OCI-LY1 (cell line): ENCODE measurements around the gene TRAPPC5.

Source experiments
- H2AFZ ChIP-seq: fragments of 200-600 bp; sonication (generic), shearing (Covaris generic); 2 replicates; pipeline ENCODE4 v1.6.0; 2014; ENCODE audit warnings: antibody characterized with exemption, mild to moderate bottlenecking, low read length
- H3F3A ChIP-seq: fragments of 200-600 bp; sonication (generic), shearing (Covaris generic); 2 replicates; pipeline ENCODE4 v1.6.0; 2014; ENCODE audit warnings: mild to moderate bottlenecking, antibody characterized with exemption, low read length, moderate library complexity; ENCODE audit not compliant: insufficient read depth
- H3K27ac ChIP-seq: fragments of 200-600 bp; sonication (generic); 2 replicates; pipeline ENCODE4 v1.5.1; 2014; ENCODE audit warnings: low read length, mixed run types, mild to moderate bottlenecking, low read depth; ENCODE audit not compliant: poor library complexity, severe bottlenecking
- H3K27me3 ChIP-seq: fragments of 200-600 bp; sonication (generic); 2 replicates; pipeline ENCODE4 v1.6.0; 2014; ENCODE audit warnings: antibody characterized with exemption, mild to moderate bottlenecking, low read length, moderate library complexity; ENCODE audit not compliant: insufficient read depth
- H3K36me3 ChIP-seq: fragments of 200-600 bp; sonication (generic); 2 replicates; pipeline ENCODE4 v1.6.1; 2014; ENCODE audit warnings: mild to moderate bottlenecking, antibody characterized with exemption, low read length, moderate library complexity, mixed read lengths; ENCODE audit not compliant: insufficient read depth
- H3K4me1 ChIP-seq: fragments of 200-600 bp; sonication (generic); 2 replicates; pipeline ENCODE4 v1.5.1; 2014; ENCODE audit warnings: mild to moderate bottlenecking, low read length, moderate library complexity; ENCODE audit not compliant: insufficient read depth, severe bottlenecking
- H3K4me2 ChIP-seq: fragments of 200-600 bp; sonication (generic), shearing (Covaris generic); 2 replicates; pipeline ENCODE4 v1.6.1; 2014; ENCODE audit warnings: low read length
- H3K4me3 ChIP-seq: fragments of 200-600 bp; sonication (generic); 2 replicates; pipeline ENCODE4 v1.5.1; 2014; ENCODE audit warnings: low read length, low read depth, mild to moderate bottlenecking, mixed read lengths; ENCODE audit not compliant: poor library complexity, severe bottlenecking
- H3K79me2 ChIP-seq: fragments of 200-600 bp; shearing (Covaris generic); 2 replicates; pipeline ENCODE4 v1.6.1; 2016; ENCODE audit warnings: mixed run types, low read length, mixed read lengths; ENCODE audit not compliant: insufficient read depth
- H3K9ac ChIP-seq: fragments of 200-600 bp; sonication (generic), shearing (Covaris generic); 2 replicates; pipeline ENCODE4 v1.6.1; 2014; ENCODE audit warnings: mild to moderate bottlenecking, low read length, mixed read lengths
- H3K9me2 ChIP-seq: fragments of 200-600 bp; sonication (generic), shearing (Covaris generic); 2 replicates; pipeline ENCODE4 v1.6.1; 2014; ENCODE audit warnings: low read depth, mild to moderate bottlenecking, low read length, mixed read lengths
- H3K9me3 ChIP-seq: fragments of 200-600 bp; shearing (Covaris generic); 2 replicates; pipeline ENCODE4 v1.6.1; 2014; ENCODE audit warnings: low read length, mixed read lengths
- H4K20me1 ChIP-seq: fragments of 200-600 bp; sonication (generic), shearing (Covaris generic); 2 replicates; pipeline ENCODE4 v1.6.0; 2016; ENCODE audit warnings: mild to moderate bottlenecking, low read length; ENCODE audit not compliant: insufficient read depth
- EZH2 ChIP-seq: fragments of 200-600 bp; sonication (generic), shearing (Covaris generic); IDR thresholded peaks from 2 replicates; pipeline ENCODE4 v1.8.0; 2017; ENCODE audit warnings: borderline replicate concordance, mixed run types, mild to moderate bottlenecking, antibody characterized with exemption, low read length, moderate library complexity, mixed read lengths
- TF ChIP-seq, protein P1 (sequence below): fragments of 200-600 bp; sonication (generic), shearing (Covaris generic); IDR thresholded peaks from 2 replicates; pipeline ENCODE4 v1.5.1; 2017; ENCODE audit warnings: mild to moderate bottlenecking, antibody characterized with exemption, low read length, moderate library complexity, mixed read lengths

Gene TRAPPC5

DNA sequence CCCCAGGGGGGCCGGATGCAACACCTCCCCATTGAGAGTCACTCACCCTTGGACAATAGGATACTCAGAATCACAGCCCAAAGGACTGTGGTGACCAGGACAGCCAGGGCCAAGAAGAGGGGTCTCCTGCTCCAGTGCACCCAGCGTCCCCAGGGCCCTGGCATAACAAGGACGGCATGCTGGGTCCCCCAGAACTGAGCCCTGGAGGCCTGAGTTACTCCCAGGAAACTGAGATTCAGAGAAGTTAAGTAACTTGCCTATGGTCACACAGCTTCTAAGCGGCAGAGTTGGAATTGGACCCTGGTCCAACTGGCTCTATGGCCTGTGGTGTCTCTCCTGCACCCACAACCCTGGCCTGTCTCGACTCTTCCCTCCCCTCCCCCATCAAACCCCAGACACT is 51.0 kb downstream of the TRAPPC5 start:
- Histone ChIP-seq H3K27me3 (peaks cover 3% of the 10 kb centered on the region; the same call in 1 of the 2 replicates), H3K79me2 (no peaks in the 10 kb centered on the region), H3K27ac (no peak overlapping the region), H3K9ac (no peak overlapping the region), H3K9me2 (no peaks in the 10 kb centered on the region), H3K4me2 (no peak overlapping the region), H3K4me1 (no peaks in the 10 kb centered on the region), H3K9me3 (no peaks in the 10 kb centered on the region), H2AFZ (no peak overlapping the region), H3K36me3 (no peaks in the 10 kb centered on the region), H4K20me1 (no peaks in the 10 kb centered on the region), H3F3A (no peaks in the 10 kb centered on the region), H3K4me3 (no peak overlapping the region)
- TF ChIP-seq, protein P1, sequence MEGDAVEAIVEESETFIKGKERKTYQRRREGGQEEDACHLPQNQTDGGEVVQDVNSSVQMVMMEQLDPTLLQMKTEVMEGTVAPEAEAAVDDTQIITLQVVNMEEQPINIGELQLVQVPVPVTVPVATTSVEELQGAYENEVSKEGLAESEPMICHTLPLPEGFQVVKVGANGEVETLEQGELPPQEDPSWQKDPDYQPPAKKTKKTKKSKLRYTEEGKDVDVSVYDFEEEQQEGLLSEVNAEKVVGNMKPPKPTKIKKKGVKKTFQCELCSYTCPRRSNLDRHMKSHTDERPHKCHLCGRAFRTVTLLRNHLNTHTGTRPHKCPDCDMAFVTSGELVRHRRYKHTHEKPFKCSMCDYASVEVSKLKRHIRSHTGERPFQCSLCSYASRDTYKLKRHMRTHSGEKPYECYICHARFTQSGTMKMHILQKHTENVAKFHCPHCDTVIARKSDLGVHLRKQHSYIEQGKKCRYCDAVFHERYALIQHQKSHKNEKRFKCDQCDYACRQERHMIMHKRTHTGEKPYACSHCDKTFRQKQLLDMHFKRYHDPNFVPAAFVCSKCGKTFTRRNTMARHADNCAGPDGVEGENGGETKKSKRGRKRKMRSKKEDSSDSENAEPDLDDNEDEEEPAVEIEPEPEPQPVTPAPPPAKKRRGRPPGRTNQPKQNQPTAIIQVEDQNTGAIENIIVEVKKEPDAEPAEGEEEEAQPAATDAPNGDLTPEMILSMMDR = no peak
- no peak for TF ChIP-seq EZH2

DNA sequence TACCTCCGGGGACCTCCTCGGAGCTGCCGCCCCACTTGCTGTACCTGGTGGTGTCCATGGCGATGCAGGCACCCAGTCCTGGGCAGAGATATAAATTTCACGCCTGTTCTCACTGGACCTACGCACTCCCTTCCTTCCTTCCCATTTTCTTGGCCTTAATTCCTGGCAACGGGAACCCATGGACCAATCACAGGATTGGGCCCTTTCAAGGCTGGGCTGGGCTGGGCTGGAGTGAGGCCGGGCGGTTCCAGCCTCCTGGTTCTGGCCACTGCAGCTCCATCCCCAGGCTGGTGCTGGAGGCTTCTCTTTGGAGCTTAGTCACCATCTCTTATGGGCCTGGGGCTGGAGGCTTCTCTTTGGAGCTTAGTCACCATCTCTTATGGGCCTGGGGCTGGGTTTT is 51.4 kb downstream of the TRAPPC5 start, which contains the start of gene CLEC4G:
Gene CLEC4G, minus strand, starts transcription at position 66 of the 400 bp plus-strand sequence. Its CDS starts 8 bp downstream, at position 58.
- H3K4me2 ChIP-seq = no peak within 1 kb of the TSS

DNA sequence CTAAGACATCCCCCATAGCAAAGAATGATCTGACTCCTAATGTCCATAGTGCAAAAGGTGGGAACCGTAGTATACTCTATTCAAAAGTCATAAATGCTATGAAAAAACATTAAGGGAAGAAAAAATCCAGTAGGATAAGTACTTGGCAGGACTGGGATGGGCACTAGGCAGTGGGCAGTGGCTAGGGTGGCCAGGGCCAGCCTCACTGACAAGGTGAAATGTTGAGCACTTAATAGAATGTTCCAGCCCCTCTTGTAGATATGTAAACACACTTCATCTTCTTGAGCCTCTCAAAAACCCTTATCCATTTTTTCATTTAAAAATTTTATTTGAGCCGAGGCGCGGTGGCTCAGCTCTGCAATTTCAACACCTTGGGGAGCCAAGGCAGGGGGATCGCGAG is 52.7 kb downstream of the TRAPPC5 start:
- H3K4me2 ChIP-seq = no peak overlapping the region
- H3K27ac ChIP-seq = no peak overlapping the region
- H3K27me3 ChIP-seq = 0 out of 2 replicates have a peak, but pooled peaks cover 3% of the 10 kb centered on the region
- H3K79me2 ChIP-seq = no peaks in the 10 kb centered on the region
- no peak overlapping the region for H2AFZ ChIP-seq
- H3K9me2 ChIP-seq = no peaks in the 10 kb centered on the region
- no peaks in the 10 kb centered on the region for H3K9me3 ChIP-seq
- no peaks in the 10 kb centered on the region for H3K4me1 ChIP-seq
- no peak overlapping the region for H3K4me3 ChIP-seq
- H4K20me1 ChIP-seq = no peaks in the 10 kb centered on the region
- TF ChIP-seq EZH2 = no peak
- TF ChIP-seq, protein P1 = no peak
- H3K9ac ChIP-seq = no peak overlapping the region
- no peaks in the 10 kb centered on the region for H3F3A ChIP-seq
- H3K36me3 ChIP-seq = no peaks in the 10 kb centered on the region

More for the DNA sequence above, 51.4 kb downstream of the TRAPPC5 start, which contains the start of gene CLEC4G:
- H3K27ac ChIP-seq = no peak within 1 kb of the TSS
- H3K4me1 ChIP-seq = no peaks in the 10 kb centered on the region
- no peak within 1 kb of the TSS for H3K9ac ChIP-seq
- H3K36me3 ChIP-seq = no peaks in the 10 kb centered on the region
- no peaks in the 10 kb centered on the region for H4K20me1 ChIP-seq
- H2AFZ ChIP-seq = no peak within 1 kb of the TSS
- H3K9me2 ChIP-seq = no peaks in the 10 kb centered on the region
- peaks cover 3% of the 10 kb centered on the region; the same call in 1 of the 2 replicates for H3K27me3 ChIP-seq
- H3K4me3 ChIP-seq = no peak within 1 kb of the TSS
- H3K9me3 ChIP-seq = no peaks in the 10 kb centered on the region
- H3F3A ChIP-seq = no peaks in the 10 kb centered on the region
- TF ChIP-seq, protein P1 = no peak
- TF ChIP-seq EZH2 = no peak
- no peaks in the 10 kb centered on the region for H3K79me2 ChIP-seq
